GF-D8 (cell line): ENCODE measurements around the gene CYB5A.
A peak's percentile ranks its signal among the peaks of the same experiment; 100 is the strongest.

ENCODE experiments used
- DNase-seq: peaks from one replicate; lab custom pipeline; 2025; lab: John Stamatoyannopoulos, UW

CYB5A gene

GRCh38 chr18:74276609-74277008 is 15.2 kb downstream of the CYB5A start:
- no peak for DNase-seq

- no peak for DNase-seq
Measured at GRCh38 chr18:74275736-74276135, 16.0 kb downstream of the CYB5A start.

GRCh38 chr18:74274700-74275099 is 17.1 kb downstream of the CYB5A start:
- no peak for DNase-seq

- DNase-seq: no peak
Measured at GRCh38 chr18:74273394-74273793, 18.4 kb downstream of the CYB5A start.

DNA sequence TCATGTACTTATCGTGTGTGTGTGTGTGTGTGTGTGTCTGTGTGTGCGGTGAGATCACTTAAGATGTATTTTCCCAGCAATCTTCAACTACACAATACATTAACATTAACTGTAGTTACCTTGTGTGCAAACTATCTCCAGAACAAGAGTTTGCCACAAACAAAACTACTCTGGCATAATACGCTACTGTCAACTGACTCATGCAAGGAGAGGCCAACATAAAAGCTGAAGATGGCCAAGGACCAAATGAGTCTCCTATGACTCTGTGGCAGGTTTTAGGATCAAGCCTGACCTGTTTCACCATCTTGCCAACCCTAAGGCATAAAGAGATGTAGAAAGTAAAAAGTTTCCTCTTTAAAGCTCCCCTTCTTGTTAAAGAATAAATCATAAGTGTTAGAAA is 20.1 kb downstream of the CYB5A start:
- DNase-seq: no peak

DNA sequence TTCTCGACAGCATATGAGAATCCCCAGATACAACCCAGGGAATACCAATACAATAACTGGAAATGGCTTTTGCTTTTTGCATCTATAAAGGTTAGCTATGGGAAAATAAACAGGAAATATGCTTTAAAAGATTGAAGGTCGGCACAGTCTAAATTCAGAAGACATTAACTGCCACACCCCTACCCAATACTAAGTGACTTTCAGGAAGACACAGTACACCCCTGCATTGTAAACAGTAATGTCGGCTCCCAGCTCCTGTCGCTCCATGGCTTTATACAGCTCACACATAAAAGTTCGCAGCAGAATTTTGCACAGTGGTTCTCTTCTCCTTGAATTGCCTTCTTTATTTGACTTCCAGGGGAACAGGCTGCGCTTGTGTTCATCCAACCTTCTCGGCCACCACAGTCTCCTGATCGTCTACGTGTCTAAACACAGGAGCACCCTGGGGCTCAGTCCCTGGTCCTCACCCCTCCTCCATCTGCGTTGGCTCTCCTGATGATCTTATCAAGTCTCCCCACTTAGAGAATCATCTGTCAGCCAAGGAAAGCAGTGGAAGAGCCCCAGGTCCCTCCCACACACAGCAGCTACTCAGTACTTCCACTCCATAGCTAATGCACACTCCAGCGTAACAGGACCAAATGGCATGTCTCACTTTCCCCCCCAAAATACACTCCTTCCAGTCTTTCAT is 22.7 kb downstream of the CYB5A start:
- DNase-seq: no peak

DNA sequence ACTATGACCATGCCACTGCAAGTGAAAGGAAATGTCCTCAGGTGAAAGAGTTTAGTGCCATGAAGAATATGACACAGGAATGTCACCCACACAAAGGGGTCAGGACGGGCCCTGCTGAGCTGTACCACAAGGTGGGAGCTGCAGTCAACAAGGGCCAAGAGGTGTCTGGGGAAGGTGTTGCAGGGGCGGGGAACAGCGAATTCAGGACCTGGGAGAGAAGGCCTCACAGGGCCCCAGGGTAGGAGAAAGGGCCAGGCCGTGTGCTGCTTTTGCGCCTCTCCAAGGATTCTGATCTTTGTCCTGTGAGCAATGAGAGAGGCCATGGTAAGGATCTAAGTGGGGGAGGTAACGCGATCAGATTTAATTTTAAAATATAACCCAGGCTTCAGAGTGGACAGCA is 23.6 kb downstream of the CYB5A start:
- no peak for DNase-seq

DNA sequence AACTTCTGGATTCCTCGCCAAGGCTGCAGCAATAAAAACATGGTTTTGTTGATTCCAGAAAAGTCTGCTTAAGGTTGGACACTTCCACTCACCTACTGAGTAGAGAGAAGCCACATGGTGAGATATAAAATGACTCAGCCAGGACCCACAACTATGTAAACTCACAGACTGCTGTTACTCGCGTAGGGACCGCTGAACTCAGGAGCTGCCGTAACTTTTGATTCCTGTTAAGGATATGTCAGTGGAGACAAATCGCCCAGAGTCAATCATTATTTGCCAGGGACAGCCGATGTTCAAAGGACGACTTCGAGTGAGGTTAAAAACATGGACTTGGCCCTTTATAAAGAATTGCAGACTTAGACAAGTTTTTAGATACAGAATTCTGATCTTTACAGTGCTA is 25.6 kb downstream of the CYB5A start:
- DNase-seq: no peak

DNA sequence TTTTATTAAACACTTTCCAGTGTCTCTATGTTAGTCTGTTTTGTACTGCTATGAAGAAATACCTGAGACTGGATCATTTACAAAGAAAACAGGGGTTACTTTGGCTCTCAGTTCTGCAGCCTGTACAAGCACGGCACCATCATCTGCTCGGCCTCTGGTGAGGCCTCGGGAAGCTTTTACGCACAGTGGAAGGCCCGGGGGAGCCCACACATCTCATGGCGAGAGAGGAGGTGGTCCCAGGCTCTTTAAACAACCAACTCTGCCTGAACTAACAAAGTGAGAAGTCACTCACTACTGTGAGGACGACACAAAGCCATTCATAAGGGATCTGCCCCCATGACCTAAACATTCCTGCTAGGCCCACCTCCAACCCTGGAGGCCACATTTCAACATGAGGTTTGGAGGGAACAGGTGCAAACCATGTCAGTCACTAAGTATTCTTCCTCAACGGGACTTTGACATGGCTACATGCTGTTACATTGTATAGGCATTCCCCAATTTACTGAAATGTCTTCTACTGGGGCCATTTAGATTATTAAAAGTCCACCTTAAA is 26.1 kb downstream of the CYB5A start:
- no peak for DNase-seq

GRCh38 chr18:74264303-74265020 is 27.3 kb downstream of the CYB5A start:
- DNase-seq: no peak

DNA sequence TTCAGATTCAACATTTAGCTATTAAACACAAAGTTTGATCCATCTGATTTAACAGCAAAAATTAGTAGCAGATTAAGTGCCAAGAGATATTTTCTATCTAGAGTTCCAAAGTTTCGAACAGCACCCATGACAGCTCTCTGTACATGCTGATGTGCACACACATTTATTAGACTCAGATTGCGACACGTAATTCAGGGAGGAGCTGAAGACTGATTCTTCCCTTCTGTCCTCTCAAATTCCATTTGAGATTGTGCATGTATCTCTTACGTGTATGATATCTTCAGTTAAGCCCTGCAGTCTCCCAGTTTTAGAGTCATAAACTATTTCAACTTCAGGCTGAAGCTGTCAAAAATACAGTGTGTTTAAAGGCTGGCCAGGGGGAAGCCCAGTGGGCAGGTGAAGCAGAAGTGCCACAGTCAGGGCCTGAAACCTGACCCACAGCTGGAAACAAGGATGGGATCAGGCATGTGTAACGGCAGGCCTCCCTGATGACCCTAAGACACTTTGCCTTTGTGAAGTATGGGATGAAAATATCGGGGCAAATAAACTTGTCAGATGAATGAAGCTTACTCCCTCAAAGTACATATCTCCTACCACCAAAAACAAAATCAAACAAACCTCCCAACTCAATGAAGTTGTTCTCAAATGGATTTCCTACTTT is 30.6 kb downstream of the CYB5A start:
- DNase-seq: no peak

DNA sequence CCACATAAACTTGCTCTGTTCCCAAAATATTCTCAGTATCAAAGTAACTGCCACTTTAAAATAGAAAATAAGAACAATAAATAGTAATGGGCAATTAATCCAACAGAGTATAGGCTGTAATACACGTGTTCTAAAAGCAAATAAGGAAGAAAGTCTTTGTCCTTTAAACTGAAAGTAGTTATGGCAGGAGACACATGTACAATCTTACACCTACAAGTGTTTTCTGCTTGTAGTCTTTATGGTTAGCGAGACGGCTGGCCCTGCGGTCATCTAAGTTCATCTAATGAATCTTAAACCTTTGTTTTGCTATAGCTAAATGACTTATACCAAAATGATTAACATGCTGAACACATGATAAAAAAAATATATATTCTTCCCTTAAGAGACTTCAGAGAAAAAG is 32.4 kb downstream of the CYB5A start:
- DNase-seq: no peak

- no peak for DNase-seq
Measured at GRCh38 chr18:74257083-74257482, 34.7 kb downstream of the CYB5A start.

DNA sequence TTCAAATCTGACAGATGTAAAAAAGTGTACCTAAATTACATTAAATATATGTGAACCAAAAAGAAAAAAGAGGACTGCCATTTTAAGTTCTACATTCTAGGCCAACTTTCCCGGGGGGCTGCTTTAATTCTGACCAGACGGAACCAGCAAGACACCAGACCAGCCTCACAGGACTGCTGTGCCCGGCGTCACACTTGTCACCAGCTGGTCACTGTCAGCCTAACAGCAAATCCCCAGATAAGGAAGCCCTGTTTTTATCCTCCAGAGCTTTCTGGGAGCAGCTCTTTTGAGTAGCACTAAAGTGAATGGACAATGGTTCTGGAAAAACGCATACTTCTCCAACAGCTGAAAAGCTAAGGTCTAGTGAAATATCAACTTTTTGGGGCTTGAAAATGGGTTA is 35.6 kb downstream of the CYB5A start:
- DNase-seq: no peak

DNA sequence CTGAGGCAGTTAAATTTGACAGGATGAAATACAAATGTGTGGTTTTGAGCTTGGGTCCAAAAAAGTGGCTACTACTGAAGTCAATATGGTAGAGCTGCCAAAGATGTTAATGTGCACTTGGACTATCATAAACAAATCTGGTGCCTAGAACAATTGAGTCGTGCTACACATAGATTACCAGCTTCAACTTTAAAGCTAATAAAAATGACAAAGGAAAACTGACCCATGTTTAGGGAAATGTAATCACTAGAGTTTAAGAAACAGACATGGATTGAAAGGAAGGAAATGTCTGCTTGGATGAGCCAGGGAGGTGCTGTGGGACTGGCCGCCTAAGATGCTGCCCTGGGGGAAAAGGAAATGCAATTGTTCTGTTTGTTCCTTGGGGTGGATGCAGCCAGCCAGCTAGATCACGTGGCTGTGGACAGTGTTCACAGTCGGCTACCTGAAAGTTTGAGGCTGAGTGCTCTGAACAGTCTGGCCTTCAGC is 36.6 kb downstream of the CYB5A start:
- DNase-seq: no peak

GRCh38 chr18:74252039-74252395 is 39.7 kb downstream of the CYB5A start:
- DNase-seq: no peak

GRCh38 chr18:74251297-74252038 is 40.3 kb downstream of the CYB5A start:
- peak; percentile 89 for DNase-seq

- no peak for DNase-seq
Measured at GRCh38 chr18:74250131-74250530, 41.6 kb downstream of the CYB5A start.

- no peak for DNase-seq
Measured at GRCh38 chr18:74249181-74249968, 42.4 kb downstream of the CYB5A start.

GRCh38 chr18:74248595-74248994 is 43.2 kb downstream of the CYB5A start:
- DNase-seq: no peak

DNA sequence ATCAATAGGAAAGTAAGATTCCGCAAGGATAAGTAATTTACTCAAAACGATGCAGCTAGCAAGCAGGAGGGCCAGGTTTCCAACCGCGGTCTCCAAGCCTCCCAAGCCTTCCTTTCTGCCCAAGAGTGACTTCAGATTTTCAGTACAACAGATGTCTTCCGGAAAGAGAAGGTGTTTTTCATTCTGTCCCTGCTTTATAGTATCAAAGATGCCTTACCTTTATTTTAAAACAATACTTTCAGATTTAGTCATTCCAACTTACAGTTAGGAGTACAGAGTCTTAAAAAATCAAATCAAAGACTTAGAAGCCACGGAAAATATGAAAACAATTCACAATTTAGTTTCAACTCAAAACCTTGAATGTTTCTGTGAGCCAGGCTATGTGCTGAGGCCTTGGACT is 43.6 kb downstream of the CYB5A start:
- no peak for DNase-seq
